NCI-H1417 (cell line): Measurements from ENCODE around the gene HYAL2.
"Not testable (repeated sequence)": the region's sequence is repeated elsewhere in the genome, so short reads cannot be mapped to it uniquely, and the experiment has no call there.

Experiments
- DNase-seq, 3 experiments: peaks; one replicate each; lab custom pipeline; 2025; lab: John Stamatoyannopoulos, UW

HYAL2 gene

DNA sequence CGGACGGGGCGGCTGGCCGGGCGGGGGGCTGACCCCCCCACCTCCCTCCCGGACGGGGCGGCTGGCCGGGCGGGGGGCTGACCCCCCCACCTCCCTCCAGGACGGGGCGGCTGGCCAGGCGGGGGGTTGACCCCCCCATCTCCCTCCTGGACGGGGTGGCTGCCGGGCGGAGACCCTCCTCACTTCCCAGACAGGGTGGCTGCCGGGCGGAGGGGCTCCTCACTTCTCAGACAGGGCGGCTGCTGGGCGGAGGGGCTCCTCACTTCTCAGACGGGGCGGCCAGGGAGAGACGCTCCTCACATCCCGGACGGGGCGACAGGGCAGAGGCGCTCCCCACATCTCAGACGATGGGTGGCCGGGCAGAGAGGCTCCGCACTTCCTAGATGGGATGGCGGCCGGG is 10.5 kb downstream of the HYAL2 start:
- not testable (repeated sequence) for DNase-seq

DNA sequence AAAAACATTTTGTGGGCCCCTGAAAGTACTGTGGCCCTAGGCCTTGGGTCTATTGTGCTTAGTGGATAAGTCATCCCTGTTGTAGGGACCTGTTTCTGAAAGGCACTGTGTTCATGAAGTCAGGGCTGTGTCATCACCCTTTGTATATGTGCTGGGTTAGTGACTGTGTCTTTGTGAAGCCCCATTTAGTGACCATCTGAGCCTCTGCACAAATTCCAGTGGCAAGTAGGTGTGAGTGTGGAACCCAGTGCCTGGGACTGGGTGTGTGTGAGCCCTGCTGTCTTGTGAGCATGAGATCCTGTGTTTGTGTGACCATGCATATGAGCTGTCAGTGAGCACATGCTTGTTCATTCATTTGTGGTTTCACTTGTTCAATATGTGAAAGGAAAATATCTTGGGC is 17.9 kb downstream of the HYAL2 start:
- DNase-seq = no peak

DNA sequence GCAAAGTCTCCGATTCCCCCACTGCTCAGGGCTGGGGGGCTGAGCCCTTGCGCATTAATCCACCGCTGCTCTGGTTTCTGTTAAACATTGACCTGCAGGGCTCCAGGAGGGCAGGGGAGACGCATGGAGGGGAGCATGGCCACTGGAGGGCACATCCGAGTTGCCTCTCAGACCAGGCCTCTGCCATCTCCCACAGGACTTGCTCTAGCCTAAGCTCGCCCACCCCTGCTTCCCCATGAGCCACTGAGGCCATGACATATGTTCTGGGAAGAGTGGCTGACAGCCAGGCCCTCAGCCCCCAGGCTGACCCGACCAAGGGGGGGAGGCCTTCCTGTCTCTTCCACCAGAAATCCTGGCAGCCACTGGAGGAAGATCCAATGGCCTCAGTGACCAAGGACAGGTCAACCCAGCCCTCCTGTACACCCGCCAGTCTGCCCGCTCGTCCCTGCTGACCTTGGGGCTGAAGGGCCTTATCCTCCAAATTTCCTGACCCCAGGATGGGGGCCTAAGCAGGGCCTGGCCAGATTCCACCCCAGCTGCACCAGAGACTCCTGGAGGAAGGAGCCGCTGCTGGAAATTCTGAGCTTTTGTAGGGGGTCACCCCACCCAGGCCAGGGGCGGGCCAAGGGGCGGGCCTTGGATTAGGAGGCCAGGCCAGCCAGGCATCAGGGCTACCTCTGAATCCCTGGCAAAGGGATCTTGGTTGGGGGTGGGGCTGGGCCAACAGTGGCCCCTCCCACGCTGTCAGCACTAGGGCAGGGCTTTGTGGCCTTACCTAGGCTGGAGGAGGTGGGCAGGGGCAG is 19.3 kb downstream of the HYAL2 start, which contains the start of gene HYAL1:
TSS of gene HYAL1 (minus strand) at position 562 of the 803 bp plus-strand sequence. CDS start 618 bp downstream, outside the sequence.
- DNase-seq = no peak

DNA sequence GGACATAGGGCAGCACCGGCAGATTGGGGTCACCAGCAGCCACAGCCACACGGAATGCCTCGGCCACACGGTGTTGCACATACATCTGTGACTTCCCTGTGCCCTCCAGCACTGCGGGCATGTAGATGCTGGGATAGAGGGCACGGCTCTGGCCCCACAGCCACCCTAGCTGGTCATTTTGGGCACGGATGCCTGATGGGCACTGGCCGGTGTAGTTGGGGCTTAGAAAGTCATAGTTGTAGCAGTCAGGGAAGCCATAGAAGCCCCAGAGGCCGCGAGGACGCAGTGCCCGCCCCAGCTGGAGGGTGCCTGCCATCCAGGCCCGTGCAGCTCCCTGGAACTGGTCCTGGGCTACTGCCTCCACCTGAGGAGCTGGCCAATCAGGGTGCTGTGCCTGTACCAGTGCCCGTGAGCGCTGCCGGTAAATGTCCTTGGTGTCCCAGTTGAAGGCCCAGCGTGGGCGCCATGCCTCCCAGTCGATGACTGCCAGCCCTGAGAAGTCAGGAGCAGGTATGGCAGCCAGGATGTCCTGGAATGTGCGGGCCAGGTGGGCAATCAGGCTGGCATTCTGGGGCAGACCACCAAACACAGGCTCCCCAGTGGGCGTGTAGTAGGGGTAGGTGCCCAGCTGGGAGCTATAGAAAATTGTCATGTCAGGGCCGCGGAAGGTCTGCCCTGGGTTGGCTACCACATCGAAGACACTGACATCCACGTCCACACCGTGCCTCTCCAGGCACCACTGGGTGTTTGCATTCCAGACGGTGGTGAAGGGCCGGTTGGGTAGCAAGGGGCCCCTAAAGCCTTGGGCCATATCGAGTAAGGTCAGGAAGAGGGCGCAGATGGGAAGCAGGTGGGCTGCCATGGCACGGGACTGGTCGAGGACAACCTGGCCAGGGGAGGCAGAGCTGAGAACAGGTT is 20.2 kb downstream of the HYAL2 start:
- DNase-seq = no peak

DNA sequence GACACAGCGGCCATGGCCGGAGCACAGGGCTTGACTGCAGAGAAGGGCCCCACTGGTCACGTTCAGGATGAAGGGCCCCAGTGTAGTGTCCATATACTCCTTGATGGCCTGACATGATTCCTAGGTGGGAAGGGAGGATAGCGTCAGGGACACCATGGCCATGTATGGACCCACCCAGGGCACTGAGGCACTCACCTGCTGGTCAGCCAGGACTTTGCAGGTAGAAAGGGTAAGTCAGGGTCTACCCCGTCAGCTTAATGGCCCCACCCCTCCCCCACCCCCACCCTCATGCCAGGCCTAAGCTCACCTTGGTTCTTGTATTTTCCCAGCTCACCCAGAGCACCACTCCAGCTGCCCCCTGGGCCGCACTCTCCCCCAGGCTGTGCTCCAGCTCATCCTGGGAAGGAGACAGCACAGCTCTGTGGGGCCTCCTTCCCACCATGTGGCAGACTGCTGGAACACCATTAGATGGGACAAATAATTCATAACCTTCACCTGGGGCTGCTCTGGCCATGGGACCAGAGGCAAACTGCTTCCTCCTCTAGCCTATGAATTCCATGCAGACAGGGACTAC is 21.8 kb downstream of the HYAL2 start:
- DNase-seq = no peak

DNA sequence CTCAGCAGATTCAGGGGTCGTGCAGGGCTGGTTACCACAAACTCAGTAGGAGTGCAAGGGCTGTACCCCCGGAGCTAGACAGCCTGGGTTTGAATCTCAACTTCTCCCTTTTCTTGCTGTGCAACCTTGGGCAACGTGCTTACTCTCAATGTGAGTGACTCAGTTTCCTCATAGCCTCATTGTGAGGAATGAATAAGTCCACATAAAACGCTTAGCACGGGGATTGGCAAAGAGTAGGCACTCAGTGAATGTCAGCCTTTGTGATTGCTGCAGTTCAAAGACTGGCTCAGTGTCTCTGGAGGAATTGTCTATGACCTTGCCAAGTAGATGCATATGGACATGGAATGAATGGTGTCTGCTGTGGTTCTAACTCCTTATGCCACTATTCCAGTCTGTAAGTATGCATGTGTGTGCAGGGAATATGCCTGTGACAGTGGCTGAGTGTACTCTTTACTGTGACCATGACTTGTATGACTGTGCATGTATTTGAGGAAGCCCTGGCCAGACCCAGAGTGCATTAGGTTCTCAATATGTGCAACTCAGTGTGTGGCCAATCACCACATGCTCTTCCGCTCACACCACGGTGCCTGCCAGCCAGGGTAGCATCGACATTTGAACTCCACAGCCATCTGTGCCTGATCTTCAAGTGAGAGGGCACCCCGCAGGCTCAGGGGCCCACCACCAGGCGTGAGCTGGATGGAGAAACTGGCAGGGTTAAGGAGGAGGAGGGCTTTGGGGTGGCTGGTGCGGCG is 22.4 kb downstream of the HYAL2 start:
- no peak for DNase-seq

DNA sequence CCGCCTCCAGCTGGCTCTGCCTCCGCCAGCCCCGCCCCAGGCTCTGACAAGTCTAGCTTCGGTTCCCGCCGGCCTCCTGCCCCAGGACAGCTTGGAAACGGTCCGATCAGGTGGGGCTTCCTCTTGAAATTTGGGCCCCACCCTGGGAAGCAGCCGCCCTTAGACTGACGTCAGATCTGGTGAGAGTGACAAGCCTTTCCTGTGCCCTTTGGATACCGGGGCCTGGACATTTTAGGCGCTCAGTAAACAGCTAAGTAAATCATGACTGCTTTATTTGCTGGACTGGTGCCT is 23.0 kb downstream of the HYAL2 start:
- no peak for DNase-seq

DNA sequence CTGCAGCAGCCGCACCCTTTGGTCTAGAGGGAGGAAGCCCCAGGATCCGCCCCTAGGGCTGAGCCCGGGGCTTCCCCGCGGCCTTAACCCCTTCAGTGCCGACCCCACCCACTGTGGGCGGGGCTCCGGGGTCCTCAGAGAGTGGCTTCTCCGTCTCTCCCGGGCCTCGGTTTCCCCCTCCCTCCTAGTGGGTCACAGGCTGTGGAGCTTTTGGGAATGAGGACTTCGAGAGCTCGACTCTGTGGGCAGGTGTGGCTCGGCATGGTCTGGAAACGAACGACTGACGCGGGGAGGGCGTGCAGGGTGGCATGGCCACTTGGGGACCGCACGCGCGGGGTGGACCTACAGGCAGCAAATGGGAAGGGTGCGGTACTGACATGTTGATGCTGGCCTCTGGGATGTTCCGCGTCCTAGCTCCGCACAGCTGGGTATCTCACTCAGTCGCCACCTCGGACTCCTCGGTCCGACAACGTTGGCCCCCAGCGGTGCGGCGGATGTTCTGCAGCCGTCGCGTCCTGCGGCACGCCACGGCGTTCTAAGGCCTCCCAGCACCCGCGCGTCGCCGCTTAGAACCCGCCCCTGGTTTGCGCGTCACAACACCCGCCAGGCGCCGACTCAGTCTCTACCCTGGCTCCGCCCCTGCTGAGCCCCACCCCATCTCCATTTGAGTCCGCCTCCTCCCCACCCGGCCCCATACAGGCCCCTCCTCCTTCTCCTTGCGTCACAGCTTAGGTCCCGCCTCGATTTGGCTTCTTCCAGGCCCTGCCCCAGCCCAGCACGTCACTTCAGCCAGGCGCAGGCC is 23.5 kb downstream of the HYAL2 start, which contains the start of the genes HYAL3 and NAA80:
TSS of gene HYAL3 (minus strand) at position 570 of the 802 bp plus-strand sequence. CDS start 3,803 bp downstream, outside the sequence.
TSS of gene NAA80 (minus strand) at position 570 of the 802 bp plus-strand sequence. CDS start 1,942 bp downstream, outside the sequence.
- peak; percentile 93 to 97 (median 93) for DNase-seq

DNA sequence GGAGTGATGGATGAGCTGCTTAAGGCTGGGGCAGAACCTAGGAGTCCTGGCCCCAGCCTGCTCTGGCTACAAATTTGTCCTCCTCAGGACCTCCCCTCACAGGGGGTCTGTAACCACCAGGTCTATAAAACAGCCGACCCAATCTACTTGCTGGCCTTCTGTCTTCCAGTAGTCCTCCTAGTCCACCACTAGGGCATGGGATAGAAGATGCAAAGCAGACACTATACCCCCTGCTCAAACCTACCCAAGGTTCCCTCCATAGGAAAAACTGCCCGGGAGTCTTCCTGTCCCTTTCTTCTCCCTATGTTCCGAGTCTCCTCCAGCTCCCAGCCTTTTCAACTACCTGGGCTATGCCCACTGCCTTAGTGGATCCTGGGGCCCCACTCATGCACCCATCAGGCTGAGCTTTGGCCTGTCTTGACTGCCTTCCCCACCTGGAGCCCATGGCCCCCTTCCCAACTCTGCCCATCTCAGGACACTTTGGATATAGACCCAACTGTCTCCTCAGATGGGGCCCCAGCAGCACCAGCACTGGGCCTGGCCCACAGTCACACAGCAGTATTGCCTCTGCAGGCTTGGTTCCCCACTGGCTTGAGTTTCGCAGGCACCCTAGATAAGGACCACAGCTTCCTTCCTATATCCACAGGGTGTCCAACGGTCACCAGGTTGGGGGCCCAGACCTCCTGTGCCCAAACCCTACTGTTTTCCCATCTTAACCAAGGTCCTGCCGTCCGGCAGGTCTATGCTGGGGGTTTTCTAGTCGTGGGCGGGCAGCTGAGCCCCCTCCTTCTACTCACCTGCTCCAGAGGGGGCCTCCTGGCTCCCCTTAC is 24.4 kb downstream of the HYAL2 start:
- DNase-seq = no peak

DNA sequence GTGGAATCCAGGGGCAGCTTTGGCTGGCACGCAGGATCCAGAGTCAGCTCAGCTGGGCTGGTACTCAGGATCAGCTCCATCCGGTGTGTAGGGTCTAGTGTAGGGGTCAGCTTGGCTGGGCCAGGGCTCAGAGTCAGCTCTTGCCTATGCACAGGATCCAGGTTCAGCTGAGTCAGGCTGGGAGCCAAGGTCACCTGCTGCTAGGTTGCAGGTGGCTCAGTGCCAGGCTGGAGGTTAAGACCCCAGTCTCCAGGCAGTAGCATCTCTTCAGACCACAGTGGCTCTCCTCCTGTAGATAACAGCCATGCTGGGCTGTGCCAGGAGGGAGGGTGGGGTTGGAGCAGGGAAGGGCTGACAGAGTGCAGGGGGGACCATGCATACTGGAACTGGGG is 25.2 kb downstream of the HYAL2 start:
- no peak for DNase-seq

DNA sequence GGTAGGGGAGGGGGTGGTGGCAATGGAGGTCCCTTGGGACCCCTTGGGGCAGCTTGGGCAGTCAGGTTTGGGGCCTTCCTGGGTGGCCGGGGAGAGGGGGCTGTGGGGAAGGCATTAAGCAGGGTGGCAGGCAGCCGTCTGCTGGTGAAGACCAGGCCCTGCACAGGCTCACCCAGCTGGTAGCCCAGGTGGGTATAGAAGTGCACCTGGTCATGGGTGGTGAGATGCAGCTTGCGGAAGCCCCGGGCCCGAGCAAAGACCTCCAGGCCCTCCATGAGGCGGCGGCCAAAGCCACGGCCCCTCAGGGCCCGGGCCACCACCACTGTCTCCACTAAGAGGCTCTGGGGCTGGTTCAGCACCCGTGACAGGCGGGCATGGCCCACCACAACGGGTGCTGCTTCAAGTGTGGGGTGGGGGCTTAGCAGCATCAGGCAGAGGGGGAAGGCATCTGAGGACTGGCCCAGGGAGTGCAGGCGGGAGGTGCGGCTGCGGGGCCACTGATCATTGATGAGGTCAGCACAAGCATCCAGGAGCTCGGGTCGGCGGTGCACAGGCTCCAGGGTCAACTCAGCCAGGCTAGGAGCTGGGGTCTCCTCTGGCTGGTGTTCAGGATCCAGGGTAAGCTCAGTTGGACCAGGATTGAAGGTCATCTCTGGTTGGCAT is 25.7 kb downstream of the HYAL2 start:
- DNase-seq = no peak

DNA sequence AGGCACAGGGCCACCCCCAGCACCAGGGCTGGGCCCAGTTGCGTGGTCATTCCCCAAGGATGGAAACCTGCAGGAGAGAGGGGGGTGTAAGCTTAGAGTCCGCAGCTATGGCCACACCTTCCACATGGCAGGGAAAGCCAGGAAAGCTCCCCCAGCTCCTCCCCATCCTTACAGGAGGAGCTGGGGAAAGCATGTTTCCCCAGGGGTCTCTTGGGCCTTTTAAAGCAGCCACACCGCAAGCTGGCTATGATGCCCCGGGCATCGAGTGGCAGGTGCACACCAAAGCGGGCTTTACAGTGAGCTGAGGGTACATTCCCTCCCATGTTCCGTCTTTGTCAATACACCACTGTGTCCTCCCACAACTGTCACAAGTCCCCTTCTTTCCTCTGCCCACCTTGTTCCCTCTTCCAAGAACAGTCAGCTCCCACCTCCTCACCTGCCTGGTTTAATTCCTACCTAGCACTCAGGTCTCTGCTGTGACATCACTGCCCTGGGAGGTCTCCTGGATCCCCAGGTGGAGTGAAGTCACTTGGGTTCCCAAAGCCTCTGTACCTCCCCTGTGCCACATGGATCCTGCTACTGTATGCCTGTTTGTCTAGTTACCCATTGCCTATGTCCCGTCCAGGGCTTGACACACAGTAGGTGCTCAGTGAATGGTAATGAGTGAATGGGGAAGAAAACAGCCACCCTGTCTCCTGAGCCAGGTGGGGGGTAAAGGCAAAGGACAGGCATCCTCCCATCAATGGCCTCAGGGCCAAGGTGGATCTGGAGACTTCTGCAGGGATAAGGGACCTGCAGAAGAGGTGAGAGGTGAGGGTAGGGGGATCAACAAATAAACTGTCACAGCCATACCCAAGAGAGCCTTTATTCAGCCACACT is 26.8 kb downstream of the HYAL2 start:
- no peak for DNase-seq

DNA sequence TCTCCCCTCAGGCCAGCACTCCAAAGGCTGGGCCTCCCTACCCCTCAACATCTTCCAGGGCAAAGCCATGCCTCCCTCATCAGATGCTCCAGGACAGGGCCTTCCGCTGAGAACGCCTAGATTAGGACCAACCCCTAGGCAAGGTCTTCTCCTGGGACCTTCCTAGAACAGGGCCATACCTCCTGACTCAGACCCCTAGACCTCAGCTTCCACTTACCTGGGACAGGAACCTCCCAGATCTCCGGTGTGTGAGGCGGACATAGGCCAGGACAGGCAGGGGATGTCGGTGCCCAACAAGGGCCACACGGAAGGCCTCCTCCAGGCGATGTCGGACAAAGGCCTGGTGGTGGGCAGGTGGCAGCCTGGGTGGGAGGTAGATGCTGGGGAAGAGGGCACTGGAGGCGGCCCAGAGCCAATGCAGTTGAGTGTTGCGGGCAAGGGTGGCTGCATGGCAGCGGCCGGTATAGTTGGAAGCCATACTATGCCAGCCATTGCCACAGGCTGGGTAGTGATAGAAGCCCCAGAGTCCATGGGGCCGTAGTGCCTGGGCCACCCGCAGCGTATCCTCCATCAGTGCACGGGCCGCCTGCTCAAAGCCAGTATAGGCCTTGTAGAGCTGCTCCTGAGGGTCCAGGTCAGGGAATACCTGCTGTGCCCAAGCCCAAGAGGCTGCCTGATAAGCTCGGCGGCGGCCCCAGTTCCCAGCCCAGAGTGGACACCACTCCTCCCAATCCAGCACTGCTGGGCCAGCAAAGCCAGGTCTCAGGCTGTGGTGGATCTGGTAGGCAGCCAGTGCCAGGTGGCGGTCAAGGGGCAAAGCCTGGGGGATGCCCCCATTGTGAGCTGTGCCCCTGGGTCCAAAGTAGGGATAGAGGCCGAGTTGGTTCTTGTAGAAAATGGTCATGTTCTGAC is 27.8 kb downstream of the HYAL2 start:
- DNase-seq = no peak

DNA sequence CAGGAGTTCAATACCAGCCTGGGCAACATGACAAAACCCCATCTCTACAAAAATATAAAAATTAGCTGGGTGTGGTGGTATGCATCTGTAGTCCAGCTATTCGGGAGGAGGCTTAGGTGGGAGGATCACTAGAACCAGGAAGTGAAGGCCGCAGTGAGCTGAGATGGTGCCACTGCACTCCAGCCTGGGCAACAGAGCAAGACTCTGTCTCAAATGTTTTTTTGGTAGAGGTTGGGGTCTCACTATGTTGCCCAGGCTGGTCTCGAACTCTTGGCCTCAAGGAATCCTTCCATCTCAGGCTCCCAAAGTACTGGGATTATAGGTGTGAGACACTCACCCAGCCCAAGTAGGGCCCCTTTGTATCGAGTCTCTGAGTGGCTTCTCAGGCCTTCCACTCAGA is 28.5 kb downstream of the HYAL2 start:
- no peak for DNase-seq

DNA sequence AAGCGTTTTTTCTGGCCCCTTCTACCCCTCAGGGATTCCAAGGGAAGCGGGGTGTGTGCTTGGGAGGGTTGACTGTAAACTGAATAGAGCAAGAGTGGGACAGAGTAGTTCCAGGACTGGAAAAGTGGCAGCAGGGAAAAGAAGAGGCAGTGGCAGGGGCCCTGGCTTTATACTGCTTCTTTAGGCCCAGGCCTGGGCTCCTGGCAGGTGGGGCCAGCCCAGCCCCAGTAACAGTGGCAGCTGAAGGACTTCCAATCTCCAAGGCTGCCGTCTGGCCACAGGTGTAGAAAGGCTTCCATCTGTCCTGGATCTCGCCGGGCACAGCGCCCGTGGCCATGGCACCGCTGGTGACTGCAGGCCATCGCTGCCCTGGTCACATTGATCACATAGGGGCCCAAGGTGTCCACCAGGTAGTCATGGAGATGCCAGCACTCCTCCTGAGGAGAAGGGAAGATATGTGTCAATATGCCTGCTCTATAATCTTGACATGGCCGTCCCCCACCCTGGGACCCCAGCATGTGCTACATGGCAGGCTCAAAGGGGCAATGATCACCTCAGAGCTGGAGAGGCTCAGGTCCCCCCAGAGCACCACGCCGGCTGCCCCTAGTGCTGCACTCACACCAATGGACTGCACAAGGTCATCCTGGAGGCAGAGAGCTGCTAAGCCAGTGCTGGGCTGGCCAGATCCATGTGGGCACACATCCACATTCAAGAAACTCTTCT is 29.3 kb downstream of the HYAL2 start:
- DNase-seq = no peak

DNA sequence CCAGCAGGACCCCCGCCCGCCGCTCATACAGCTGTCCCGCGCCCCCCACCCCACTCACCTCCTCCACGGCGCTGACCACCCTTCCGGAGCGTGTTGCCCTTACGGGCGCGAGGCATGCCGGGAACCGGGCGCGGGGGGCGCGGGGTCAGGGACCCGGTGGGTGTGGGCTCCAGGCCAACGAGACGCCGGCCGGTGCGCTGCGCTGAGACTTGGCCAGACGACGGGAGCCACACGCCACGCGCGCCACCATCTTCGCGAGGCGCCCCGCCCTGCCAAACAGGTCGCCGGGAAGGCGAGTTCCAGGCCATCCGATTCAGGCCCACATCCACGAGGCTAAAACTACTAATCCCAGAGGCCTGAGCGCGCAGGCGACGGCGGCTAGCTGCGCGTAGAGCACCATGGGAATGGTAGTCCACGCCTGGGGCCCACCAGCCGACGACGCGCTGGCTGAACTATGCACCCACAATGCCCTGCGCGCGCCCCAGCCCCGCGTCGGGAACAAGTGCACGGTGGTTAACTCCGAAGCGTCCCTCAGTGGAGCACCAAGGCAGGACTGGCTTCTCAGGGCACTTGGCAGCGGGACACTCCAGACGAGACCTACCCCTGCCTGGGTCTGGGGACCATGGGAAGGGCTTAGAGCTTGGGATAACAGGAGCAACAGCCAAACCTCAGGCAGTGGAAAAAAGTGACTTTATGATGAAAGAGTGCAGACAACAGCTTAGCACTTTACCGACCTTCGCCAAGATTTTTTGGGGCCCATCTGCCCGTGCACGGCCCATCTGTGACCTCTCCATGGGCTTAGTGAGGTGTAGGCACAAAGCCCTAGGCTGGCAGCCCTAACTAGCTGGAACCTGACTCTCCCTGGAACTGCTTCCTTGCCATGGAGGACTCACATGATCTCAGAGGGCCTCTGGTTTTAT is 30.1 kb downstream of the HYAL2 start, which contains the start of gene IFRD2:
TSS of gene IFRD2 (minus strand) at position 271 of the 920 bp plus-strand sequence. CDS start at position 116, 155 bp downstream.
- peak; percentile 89 to 95 (median 92) for DNase-seq
